HG02885 (cell line): ENCODE data around the gene GATB.

Source experiments
- ATAC-seq: cut with Tn5 transposase; IDR thresholded peaks from one replicate; pipeline ENCODE4 v1.9.1; 2021; ENCODE audit warnings: mild to moderate bottlenecking; ENCODE audit not compliant: unreplicated experiment, poor library complexity

The GATB gene

GRCh38 chr4:151624626-151625565, 135.9 kb downstream of the GATB start:
- ATAC-seq, result no peak
